HG02588 (cell line): ENCODE data around the gene SRGAP1.
"Not testable (repeated sequence)": the region's sequence is repeated elsewhere in the genome, so short reads cannot be mapped to it uniquely, and the experiment has no call there.

Experiments
- ATAC-seq: cut with Tn5 transposase; IDR thresholded peaks from one replicate; pipeline ENCODE4 v1.9.1; 2021; ENCODE audit warnings: mild to moderate bottlenecking, moderate library complexity; ENCODE audit not compliant: unreplicated experiment

Gene SRGAP1

DNA sequence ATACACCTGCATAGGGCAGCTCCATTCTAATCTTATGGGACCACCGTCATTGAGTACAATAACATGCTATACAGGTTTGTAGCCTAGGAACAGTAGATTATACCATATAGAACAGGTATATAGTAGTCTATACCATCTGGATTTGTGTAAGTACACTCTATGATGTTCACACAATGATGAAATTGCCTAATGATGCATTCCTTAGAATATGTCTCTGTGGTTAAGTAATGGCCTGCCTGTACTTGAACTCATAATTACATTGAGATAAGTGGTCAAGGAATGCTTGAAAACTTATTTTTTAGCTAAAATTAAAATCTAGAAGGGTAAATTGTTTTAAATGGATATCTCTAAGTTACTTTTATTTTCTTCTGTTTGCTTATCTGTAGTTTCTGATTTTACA is 152.7 kb downstream of the SRGAP1 start:
- ATAC-seq = no peak

DNA sequence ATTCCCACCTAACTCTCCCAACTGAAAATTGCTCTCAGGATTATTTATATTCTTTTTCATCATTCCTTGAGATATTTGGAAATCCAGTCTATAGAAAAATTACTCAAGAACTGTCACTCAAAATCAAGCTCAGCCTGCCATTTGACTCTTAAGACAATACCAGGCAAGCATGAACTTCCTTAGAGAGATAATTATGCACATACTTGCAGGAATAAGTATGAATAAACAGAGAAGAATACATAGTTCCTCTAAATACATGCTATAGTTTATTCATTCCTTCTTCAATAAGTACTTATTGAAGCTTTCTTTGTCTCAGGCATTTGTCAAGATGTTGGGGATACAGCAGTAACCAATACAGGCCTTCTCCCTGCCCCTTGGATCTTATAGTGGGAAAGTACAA is 154.1 kb downstream of the SRGAP1 start:
- ATAC-seq = no peak

DNA sequence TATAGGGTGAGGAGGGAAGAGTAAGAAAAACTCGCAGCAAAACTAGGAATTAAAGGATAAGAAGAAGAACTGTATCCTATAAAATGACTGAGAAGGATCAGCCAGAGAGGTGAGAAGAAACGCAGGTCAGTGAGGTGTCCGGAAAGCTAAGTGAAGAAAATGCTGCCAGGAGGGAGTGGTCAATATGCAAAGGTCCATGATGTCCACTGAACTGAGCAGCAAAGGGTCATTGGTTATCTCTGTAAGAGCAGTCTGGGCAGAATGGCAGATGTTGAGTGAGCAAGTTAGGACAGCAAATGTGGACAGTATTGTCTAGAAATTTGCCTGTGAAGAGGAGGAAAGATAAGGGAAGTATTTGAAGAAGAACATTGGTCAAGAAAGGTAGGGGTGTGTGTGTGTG is 155.4 kb downstream of the SRGAP1 start:
- no peak for ATAC-seq

DNA sequence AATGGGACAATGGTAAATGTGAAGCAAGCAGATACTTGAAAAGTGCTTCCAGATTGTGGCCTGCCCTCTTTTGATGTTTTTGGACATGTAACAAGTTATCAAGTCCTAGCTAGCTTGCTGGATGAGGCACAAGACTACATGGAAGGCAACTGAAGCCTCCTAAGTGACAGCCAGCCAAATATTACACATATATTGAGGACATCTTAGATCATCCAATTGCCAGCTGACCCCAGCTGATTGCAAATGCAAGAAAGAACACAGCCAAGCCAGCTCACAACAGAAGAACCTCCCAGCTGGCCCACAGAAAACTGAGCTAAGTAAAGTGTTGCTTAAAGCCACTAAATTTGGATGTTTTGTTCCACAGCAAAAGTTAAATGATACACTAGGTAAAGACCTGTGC is 156.9 kb downstream of the SRGAP1 start:
- ATAC-seq = no peak

DNA sequence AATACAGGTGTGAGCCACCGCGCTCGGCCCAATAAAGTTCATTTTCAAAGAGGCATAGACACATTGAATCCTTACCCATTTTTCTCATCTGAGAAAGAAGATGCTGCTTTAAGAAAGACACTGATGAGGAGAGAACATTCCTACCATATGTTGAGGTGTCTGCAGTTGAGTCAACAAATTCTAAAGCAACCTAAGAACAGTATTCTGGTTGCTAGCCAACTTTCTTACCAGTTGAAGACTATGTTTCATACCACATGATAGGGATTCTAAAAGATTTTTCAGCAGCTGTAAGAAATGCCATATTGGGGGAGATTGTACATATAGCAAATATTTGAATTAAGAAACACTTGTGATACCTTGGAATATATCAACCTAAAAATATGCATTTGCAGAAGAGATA is 160.1 kb downstream of the SRGAP1 start:
- ATAC-seq = no peak

DNA sequence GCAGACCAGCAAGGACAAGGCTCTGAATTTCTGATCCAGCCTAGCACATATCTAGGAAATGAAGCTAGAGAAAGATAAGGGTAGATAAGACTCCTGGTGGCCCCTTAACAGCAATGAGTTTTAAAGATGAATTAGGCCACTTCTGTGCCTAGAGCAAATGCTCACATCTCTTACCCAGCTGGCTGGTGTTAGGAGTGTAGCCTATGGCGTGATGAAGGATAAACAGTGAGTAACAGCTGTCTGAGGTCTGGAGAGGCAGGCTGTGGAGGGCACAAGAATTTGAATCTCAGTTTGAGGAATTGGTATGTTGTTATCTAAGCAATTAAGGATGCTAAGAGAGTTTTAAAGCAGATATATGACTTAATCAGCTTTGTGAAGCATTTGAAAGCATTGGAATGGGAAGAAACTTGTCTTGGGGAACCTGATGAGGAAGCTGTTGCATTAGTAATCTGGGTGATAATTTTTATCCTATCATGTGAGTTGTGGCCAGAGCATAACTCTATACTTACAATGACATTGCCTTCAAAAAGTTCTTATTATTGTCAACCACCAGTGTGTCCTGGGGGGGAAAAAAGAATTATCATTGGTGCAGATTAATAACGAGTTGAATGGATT is 161.8 kb downstream of the SRGAP1 start:
- ATAC-seq = no peak

DNA sequence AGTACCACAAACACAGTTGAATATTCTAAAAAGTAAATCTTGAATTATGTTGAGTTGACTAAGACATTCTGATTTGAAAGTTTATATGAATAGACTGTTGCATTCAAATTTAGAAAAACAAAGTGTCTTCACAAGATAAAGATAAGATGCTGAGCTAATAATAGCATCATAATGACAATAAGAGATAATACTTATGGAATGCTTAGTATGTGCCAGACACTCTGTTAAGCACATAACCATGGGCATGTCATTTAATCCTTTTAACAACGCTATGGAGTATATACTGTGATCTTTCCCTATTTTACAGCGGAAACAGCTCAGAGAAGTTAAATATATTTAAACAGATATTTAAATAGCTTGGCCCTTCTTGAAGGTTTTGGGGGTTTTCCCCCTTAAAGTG is 163.4 kb downstream of the SRGAP1 start:
- ATAC-seq = no peak

DNA sequence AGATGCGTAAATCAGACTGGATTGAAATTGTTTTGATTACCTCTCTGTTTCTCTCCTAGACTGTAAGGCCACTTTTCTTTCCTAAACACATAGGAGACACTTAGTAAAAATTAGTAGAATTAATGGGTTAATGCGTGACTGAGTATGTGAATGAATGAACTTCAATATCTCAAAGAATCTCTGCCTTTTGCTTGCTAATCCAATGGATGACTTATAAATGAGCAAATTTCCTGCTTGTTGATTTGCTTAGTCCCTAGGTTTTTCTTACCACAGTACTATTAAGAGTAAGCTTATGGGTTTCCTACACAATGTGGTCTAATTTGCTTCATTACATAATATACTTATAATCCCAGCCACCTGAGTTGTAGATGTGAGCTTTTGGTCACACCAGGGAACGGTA is 164.1 kb downstream of the SRGAP1 start:
- ATAC-seq = no peak

DNA sequence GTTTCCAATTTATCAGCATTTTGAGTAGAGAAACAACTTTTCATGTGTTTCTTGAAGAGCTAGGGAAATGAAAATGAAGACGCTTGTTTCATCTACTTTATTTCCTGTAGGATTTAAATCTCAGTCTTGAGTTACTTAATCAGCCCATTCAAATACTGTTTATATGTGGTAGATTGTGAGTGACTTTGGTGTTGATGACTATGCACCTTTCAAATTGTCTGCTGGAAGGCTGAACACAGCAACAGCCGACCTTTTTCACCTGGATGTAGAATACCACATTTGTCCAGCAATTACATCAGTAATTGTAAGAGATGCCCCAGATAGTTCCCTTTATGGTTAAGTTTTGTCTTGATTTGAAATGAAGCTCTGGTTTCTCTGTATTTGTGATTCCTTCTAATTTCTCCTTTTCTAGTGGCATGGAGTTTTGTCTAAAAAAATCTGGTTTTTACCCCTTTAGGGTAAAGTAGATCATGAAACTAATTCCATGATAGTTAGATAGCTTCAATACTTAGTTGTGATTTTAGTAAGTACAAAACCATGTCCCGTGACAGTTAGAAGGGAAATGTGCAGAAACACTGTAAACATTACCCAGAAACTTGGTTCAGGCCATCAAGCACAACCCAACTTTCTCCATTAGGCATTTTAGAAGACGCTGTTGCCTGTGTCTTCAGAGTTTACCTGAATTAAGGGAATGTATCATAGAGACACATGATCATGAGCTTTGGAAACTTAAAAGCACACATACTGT is 165.0 kb downstream of the SRGAP1 start:
- peak; percentile 38 for ATAC-seq

DNA sequence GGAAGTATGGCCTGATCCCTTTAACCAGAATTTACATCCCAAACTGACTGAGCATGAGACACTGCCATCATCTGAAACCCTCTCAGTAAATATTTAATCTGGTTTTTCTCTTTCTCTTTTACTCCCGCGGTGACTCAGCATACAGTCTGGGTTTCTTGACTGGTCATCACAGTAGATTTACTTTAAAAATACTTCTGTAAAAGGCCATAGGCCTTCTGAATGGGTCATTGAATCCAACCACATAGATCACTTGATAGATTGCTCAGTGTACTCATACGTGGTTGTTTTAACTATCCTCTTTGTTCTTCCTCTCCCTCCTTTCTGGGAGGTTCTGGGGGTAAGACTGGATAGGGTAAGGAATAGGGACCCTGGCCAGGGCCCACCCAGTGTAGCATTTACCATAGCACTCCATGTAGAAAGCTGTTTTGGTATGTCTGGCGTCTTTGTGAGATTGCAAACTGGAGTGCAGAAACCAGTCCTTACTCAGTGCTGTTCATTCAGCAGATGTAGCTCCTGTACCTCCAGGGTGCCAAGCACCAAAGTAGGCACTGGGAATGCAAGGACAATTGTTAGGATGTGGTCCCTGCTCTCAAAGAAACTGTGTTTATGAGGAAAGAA is 165.7 kb downstream of the SRGAP1 start:
- ATAC-seq = peak; percentile 91

DNA sequence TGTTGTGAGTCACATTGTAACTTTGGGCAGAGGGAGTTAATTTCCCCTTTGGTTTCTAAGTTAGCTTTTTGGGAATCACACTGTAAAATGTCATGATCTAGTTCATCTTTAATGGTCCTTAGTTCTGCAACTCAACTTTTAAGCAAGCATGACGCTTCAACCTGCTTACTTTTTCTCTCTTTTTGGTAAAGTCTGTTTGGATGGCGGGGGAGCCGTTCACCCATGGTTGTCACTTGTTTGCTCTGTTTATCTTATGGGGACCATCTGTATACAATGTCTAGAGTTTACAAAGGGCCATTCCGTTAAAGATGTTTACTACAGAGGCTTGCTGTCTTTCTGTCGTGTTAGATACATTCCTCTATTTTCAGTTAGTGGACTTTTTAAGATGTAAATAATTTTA is 172.0 kb downstream of the SRGAP1 start:
- no peak for ATAC-seq

DNA sequence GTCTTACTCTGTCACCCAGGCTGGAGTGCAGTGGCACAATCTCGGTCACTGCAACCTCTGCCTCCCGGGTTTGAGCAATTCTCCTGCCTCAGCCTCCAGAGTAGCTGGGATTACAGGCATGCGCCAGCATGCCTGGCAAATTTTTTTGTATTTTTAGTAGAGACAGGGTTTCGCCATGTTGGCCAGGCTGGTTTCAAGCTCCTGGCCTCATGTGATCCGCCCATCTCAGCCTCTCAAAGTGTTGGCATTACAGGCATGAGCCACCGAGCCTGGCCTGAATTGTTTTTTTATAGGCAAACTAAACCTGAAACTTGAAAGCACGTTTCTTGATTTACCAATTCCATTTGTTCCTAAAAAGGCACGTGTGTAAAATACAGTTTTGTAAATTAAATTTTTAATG is 173.6 kb downstream of the SRGAP1 start:
- ATAC-seq = not testable (repeated sequence)

DNA sequence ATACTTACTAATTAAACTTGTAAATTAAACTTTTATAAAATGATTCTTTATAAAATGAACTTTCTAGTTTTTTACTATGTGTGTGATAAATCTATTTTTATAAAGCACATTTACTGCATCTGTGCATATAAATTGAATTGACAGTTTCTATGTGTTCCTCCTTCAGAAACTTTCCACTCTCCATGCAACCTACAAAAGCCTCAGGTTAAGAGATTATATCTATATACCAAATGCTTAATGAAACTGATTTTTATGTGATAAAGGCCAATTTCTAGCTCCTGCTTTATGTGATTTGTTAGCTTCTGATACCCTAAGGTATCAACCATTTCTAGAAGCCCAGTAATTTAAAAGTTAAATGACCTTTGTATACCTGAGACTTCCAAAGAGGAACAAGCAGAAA is 174.0 kb downstream of the SRGAP1 start:
- no peak for ATAC-seq

DNA sequence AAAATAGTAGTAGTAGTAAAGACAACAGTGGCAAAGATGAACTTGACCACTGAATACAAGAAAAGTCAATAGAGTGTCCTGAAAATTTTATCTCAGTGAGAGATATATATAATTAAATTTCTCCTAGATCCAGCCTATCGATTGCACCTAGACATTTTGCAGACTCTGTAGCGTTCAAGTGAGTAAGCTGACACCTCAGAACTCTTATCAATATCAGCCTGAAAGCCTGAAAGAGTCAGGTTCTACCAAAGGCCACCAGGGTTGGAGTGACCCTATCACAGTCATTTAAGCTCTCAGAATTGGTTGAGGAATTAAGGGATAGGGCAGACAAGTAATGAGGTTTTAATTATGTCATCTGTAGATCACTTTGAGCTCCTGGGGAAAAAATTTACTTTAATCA is 174.6 kb downstream of the SRGAP1 start:
- no peak for ATAC-seq

DNA sequence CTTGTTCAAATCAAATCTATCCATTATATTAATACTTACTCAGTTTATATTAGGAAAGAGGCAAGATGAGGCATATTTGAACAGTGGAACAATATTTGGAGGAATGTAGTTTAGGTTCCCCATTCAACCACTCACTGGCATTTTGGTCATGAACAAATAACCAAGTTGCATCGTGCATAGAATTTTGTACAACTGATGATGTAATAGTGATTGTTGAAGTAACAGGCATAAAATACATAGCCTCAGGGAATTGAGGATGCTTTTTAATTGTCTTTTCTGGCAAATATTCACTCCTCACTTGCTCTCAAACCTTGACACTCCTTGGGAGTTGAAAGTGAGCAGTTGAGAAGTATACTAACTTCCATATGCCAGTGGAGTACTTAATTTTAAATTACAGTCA is 175.2 kb downstream of the SRGAP1 start:
- no peak for ATAC-seq

DNA sequence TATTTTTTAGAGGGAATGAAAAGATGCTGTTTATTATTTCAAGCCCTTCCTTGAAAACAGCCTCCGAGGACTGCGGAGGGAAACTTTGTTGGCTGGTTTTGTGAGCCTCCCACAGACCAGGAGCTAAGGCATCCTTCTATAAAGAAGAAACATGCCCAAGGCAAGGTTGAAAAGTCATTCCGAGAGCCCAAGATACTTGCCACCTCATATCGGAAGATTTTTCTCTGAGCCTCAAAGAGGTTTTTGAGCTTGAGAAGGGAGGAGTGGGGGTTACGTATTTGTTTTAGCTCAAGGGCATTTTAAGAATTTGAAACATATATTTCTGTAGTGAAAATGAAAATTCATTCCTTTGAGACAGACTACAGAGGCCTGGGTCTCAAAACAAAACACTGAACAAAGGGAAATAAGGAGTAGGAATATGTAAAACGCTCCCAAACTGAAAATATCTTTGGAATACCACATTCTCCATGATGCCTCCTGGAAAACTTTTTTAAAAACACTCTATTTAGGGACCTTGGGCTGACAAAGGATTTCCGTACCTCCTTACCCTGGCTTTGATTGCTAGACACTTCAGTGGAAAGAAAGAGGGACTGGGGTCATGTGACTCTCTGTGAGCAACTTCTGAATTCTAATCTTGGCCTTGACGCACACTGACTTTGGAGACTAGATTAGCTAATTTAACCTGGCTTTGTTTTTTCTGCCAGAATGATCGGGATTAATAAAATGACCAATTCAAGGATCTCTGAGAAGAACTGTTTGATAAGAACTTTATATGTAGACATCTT is 180.9 kb downstream of the SRGAP1 start:
- ATAC-seq = no peak

DNA sequence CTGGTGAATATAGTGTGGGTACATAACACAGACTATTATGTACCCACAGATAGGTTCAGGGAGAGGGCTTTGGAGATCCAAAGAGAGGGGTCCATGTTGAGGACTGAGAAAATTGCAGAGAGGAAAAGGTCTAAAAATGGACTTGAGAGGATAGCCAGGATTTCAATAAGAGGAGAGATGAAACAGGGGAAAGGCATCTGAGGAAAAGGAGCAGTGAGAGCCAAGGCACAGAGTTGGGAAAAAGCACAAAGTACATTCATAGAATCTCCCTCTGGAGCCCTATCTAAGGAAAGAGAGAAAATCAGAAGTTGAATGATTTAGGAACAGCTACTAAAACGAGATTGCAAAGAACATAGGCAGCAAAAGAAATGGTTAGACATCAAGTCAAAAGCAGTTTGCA is 182.8 kb downstream of the SRGAP1 start:
- no peak for ATAC-seq

DNA sequence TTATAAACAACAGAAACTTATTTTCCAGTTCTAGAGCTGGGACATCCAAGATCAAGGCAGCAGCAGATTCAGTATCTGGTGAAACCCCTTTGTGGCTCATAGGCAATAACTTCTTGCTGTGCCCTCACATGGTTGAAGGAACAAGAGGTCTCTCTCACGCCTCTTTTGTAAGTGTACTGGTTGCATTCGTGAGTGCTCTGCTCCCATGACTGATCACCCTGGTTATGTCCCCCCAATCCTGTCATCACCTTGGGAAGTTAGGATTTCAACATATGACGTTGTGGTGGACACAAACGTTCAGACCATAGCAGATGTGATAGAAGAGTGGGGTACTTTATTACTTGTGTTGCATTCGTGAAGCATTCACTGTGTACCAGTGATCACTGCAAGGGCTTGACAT is 184.0 kb downstream of the SRGAP1 start:
- no peak for ATAC-seq

DNA sequence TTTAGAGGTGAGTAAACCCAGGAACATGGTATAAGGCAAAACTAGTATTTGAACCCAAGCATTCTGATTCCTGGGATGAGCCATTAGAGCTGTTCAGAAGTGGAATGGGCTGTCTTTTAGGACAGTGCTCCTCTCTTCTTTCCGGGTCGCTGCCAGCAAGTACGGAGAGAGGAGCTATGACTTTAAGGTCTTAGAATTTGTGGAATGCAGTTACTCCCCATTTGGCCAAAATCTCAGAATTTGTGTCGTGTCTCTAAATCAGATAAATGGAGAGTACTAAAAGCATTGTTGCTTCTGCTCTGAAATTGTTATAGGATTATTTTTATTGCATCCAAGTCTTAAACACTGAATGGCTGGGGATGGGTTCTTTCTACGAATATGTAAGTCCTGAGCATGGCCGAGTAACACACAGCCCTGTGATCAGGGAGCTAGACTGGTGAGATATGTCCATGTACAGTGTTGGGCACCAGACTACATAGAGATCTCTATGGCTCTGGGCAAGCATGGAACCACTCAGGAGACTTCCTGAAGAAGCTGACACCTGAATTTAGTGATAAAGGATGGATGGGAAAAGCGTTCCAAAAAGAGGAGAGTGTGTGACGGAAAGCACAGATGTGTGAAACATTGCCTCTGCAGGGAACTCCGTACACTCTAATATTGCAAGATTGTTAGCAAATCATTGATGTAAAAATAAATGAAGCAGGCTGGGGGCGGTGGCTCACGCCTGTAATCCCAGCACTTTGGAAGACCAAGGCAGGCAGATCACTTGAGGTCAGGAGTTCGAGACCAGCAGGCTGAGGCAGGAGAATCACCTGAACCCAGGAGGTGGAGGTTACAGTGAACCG is 184.7 kb downstream of the SRGAP1 start:
- ATAC-seq = no peak

DNA sequence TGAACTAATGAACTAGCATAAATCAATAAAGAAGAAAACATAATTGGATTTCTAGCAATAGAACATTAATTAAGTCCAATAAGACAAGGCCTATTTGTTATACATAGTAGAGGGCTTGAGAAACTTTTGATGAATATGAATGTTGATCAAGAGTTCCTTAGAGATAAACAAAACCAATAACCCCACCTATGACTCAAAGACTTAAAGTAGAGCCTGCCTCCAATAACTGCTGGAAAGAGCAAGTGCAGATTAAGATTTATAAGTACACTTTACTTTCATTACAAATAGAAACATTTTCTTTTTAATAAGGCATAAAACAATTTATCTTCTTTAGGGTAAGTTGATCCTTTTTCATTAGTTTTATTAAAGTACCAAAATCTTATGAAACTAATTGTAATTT is 185.7 kb downstream of the SRGAP1 start:
- ATAC-seq = no peak

DNA sequence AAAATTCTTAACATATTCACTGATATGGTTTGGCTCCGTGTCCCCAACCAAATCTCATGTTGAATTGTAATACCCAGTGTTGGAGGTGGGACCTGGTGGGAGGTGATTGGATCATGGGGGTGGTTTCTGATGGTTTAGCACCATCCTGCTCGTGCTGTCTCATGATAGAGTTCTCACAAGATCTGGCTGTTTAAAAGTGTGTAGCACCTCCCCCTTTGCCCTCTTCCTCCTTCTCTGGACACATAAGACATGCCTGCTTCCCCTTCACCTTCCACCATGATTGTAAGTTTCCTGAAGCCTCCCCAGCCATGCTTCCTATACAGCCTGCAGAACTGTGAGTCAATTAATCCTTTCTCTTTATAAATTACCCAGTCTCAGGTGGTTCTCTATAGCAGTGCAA is 189.6 kb downstream of the SRGAP1 start:
- not testable (repeated sequence) for ATAC-seq
